HL-60 (cell line): ENCODE data around the gene SLC38A1.
"Not testable (repeated sequence)": the region's sequence is repeated elsewhere in the genome, so short reads cannot be mapped to it uniquely, and the experiment has no call there.

Source experiments
- DNase-seq, 2 experiments: peaks; one replicate each; pipeline ENCODE4 v3.0.0-alpha.2; 2010 to 2020; ENCODE audit warnings: low read depth in 1 of 2, low spot score in 1 of 2
- H3K27ac ChIP-seq: fragments of 250-450 bp; sonication (Bioruptor Pico); replicated peaks from 2 replicates; pipeline ENCODE4 v1.5.1; 2020; ENCODE audit warnings: mild to moderate bottlenecking, moderate library complexity
- H3K27me3 ChIP-seq: fragments of 250-450 bp; sonication (Bioruptor Pico); 2 replicates; pipeline ENCODE4 v1.5.1; 2021; ENCODE audit warnings: mild to moderate bottlenecking, moderate library complexity; ENCODE audit not compliant: insufficient read depth, poor library complexity, severe bottlenecking
- H3K4me3 ChIP-seq: replicated peaks from 2 replicates; pipeline ENCODE4 v1.5.1; 2011; ENCODE audit warnings: mild to moderate bottlenecking, control low read depth, low read length; ENCODE audit not compliant: insufficient read depth
- GABPA ChIP-seq: IDR thresholded peaks from 2 replicates; pipeline ENCODE4 v1.6.1; 2012; ENCODE audit warnings: low read depth
- POLR2AphosphoS5 ChIP-seq: IDR thresholded peaks from 2 replicates; pipeline ENCODE4 v1.6.1; 2012; ENCODE audit warnings: low read depth
- SPI1 ChIP-seq: IDR thresholded peaks from 2 replicates; pipeline ENCODE4 v1.6.1; 2012; ENCODE audit warnings: low read depth, mild to moderate bottlenecking, borderline replicate concordance
- TF ChIP-seq, protein P1 (sequence below): IDR thresholded peaks from one replicate; pipeline ENCODE4 v1.5.1; 2011; ENCODE audit warnings: low read length, control low read depth, inconsistent platforms; ENCODE audit not compliant: insufficient read depth
- TF ChIP-seq, protein P2 (sequence below): IDR thresholded peaks from 2 replicates; pipeline ENCODE4 v1.6.1; 2012; ENCODE audit warnings: low read depth; ENCODE audit not compliant: insufficient replicate concordance

Gene SLC38A1

DNA sequence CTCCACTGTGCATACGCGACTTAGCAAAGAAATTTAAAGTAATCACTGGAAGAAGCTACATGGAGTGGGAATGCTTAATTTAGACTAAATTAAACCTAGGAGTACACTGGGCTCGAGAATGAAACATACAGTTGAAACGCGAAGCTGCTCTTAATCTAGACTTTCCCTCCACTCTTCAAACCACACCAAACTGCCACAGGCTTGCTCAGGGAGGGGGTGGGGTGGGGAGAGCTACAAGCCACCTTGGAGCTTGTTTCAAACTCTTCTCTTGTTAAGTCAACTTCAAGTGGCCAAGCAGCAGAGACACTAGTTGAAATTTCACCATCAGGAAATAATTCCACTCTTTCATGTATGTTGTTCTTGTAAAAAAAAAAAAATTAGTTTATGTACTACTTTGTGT lies 69.9 kb downstream of the SLC38A1 start:
- H3K27ac ChIP-seq: no peak overlapping the region
- no peak for DNase-seq
- no peaks in the 10 kb centered on the region for H3K27me3 ChIP-seq
- H3K4me3 ChIP-seq: no peak overlapping the region
- no peak for TF ChIP-seq POLR2AphosphoS5
- TF ChIP-seq GABPA: no peak
- TF ChIP-seq, protein P1, sequence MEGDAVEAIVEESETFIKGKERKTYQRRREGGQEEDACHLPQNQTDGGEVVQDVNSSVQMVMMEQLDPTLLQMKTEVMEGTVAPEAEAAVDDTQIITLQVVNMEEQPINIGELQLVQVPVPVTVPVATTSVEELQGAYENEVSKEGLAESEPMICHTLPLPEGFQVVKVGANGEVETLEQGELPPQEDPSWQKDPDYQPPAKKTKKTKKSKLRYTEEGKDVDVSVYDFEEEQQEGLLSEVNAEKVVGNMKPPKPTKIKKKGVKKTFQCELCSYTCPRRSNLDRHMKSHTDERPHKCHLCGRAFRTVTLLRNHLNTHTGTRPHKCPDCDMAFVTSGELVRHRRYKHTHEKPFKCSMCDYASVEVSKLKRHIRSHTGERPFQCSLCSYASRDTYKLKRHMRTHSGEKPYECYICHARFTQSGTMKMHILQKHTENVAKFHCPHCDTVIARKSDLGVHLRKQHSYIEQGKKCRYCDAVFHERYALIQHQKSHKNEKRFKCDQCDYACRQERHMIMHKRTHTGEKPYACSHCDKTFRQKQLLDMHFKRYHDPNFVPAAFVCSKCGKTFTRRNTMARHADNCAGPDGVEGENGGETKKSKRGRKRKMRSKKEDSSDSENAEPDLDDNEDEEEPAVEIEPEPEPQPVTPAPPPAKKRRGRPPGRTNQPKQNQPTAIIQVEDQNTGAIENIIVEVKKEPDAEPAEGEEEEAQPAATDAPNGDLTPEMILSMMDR: no peak
- no peak for TF ChIP-seq SPI1

DNA sequence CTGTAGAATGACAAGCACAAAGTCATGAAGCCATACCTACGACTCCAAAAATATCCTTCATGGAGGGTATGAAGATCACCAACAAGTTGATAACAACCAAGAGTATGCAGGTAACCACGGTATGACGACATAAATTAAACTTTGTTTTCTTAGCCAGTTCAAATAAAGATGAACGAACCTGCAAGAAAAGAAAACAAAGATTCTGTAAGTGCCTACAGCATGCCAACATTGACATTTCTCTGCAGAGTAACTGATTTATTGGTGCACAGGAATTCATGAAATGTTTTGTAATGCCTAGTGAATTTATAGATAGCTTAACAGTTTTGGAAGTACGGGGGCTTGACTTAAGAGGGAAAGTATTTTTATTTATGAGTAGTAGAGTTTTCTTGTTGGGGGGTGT lies 71.0 kb downstream of the SLC38A1 start:
- TF ChIP-seq, protein P1: no peak
- no peak for TF ChIP-seq POLR2AphosphoS5
- no peak for TF ChIP-seq SPI1
- TF ChIP-seq GABPA: no peak
- TF ChIP-seq, protein P2, sequence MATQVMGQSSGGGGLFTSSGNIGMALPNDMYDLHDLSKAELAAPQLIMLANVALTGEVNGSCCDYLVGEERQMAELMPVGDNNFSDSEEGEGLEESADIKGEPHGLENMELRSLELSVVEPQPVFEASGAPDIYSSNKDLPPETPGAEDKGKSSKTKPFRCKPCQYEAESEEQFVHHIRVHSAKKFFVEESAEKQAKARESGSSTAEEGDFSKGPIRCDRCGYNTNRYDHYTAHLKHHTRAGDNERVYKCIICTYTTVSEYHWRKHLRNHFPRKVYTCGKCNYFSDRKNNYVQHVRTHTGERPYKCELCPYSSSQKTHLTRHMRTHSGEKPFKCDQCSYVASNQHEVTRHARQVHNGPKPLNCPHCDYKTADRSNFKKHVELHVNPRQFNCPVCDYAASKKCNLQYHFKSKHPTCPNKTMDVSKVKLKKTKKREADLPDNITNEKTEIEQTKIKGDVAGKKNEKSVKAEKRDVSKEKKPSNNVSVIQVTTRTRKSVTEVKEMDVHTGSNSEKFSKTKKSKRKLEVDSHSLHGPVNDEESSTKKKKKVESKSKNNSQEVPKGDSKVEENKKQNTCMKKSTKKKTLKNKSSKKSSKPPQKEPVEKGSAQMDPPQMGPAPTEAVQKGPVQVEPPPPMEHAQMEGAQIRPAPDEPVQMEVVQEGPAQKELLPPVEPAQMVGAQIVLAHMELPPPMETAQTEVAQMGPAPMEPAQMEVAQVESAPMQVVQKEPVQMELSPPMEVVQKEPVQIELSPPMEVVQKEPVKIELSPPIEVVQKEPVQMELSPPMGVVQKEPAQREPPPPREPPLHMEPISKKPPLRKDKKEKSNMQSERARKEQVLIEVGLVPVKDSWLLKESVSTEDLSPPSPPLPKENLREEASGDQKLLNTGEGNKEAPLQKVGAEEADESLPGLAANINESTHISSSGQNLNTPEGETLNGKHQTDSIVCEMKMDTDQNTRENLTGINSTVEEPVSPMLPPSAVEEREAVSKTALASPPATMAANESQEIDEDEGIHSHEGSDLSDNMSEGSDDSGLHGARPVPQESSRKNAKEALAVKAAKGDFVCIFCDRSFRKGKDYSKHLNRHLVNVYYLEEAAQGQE: no peak
- no peak overlapping the region for H3K4me3 ChIP-seq
- H3K27me3 ChIP-seq: no peaks in the 10 kb centered on the region

DNA sequence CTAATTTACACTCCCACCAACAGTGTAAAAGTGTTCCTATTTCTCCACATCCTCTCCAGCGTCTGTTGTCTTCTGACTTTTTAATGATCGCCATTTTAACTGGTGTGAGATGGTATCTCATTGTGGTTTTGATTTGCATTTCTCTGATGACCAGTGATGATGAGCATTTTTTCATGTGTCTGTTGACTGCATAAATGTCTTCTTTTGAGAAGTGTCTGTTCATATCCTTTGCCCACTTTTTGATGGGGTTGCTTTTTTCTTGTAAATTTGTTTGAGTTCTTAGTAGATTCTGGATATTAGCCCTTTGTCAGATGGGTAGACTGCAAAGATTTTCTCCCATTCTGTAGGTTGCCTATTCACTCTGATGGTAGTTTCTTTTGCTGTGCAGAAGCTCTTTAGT lies 78.3 kb downstream of the SLC38A1 start:
- not testable (repeated sequence) for DNase-seq, H3K27me3 ChIP-seq, H3K27ac ChIP-seq, H3K4me3 ChIP-seq

More for the DNA sequence above, 71.0 kb downstream of the SLC38A1 start:
- DNase-seq: no peak
- H3K27ac ChIP-seq: no peak overlapping the region

DNA sequence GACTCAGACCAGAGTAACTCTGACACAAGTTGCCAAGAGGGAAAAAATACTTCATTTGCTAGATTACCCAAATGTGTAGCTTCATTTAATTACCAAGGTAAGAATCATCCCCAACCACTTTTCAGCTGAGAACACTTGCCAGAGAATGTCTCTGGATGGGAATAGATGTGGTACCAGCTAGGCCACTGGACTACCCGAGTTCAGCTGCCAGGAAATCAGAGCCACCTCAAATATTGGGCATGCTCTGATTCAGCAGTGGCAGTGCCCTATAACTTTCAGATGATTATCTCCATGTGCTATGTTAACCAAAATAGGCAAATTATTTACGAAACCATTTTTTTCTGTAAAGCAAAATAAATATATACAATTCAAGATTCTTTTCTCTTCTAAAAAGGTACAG lies 80.7 kb downstream of the SLC38A1 start:
- TF ChIP-seq GABPA (no peak), SPI1 (no peak), POLR2AphosphoS5 (no peak)
- TF ChIP-seq, protein P1: no peak
- TF ChIP-seq, protein P2: no peak
- Histone ChIP-seq H3K27ac (no peak overlapping the region), H3K4me3 (no peak overlapping the region), H3K27me3 (no peaks in the 10 kb centered on the region)
- DNase-seq: no peak
